GM18861 (cell line): ENCODE data around the gene ZFP64.
"Not testable (repeated sequence)": the region's sequence is repeated elsewhere in the genome, so short reads cannot be mapped to it uniquely, and the experiment has no call there.

Experiments
- ATAC-seq: cut with Tn5 transposase; IDR thresholded peaks from one replicate; pipeline ENCODE4 v1.9.1; 2021; ENCODE audit not compliant: unreplicated experiment

Gene ZFP64

GRCh38 chr20:52160621-52161204 lies 30.9 kb downstream of the ZFP64 start:
- ATAC-seq: no peak

GRCh38 chr20:52160049-52160570 lies 31.5 kb downstream of the ZFP64 start:
- ATAC-seq: no peak

GRCh38 chr20:52154575-52154974 lies 37.0 kb downstream of the ZFP64 start:
- no peak for ATAC-seq

- no peak for ATAC-seq
Measured at GRCh38 chr20:52153896-52154295, 37.7 kb downstream of the ZFP64 start.

- no peak for ATAC-seq
Measured at GRCh38 chr20:52152921-52153320, 38.7 kb downstream of the ZFP64 start.

GRCh38 chr20:52152416-52152815 lies 39.2 kb downstream of the ZFP64 start:
- ATAC-seq: no peak

- ATAC-seq: peak; percentile 69
Measured at GRCh38 chr20:52150440-52151258, 40.9 kb downstream of the ZFP64 start.

GRCh38 chr20:52145587-52145986 lies 46.0 kb downstream of the ZFP64 start:
- ATAC-seq: no peak

- ATAC-seq: no peak
Measured at GRCh38 chr20:52143277-52143676, 48.3 kb downstream of the ZFP64 start.

- no peak for ATAC-seq
Measured at GRCh38 chr20:52142757-52143156, 48.8 kb downstream of the ZFP64 start.

GRCh38 chr20:52139986-52140385 lies 51.6 kb downstream of the ZFP64 start:
- ATAC-seq: no peak

- ATAC-seq: no peak
Measured at GRCh38 chr20:52137850-52138249, 53.7 kb downstream of the ZFP64 start.

GRCh38 chr20:52133714-52134113 lies 57.9 kb downstream of the ZFP64 start:
- ATAC-seq: not testable (repeated sequence)

- no peak for ATAC-seq
Measured at GRCh38 chr20:52132337-52132736, 59.2 kb downstream of the ZFP64 start.

- no peak for ATAC-seq
Measured at GRCh38 chr20:52131048-52131643, 60.4 kb downstream of the ZFP64 start.

GRCh38 chr20:52130406-52130805 lies 61.2 kb downstream of the ZFP64 start:
- ATAC-seq: no peak

- no peak for ATAC-seq
Measured at GRCh38 chr20:52129611-52130010, 62.0 kb downstream of the ZFP64 start.

GRCh38 chr20:52127309-52127708 lies 64.3 kb downstream of the ZFP64 start:
- ATAC-seq: no peak

GRCh38 chr20:52124821-52125220 lies 66.8 kb downstream of the ZFP64 start:
- no peak for ATAC-seq

- no peak for ATAC-seq
Measured at GRCh38 chr20:52118696-52119095, 72.9 kb downstream of the ZFP64 start.

- ATAC-seq: no peak
Measured at GRCh38 chr20:52118016-52118623, 73.5 kb downstream of the ZFP64 start.

- no peak for ATAC-seq
Measured at GRCh38 chr20:52110456-52110855, 81.1 kb downstream of the ZFP64 start.
